ENCODE data around the gene STARD13. TPM values are rescaled to one million over a fixed set of nuclear protein-coding genes. Genes with fewer than 3 reads are reported as not detected.
A peak's percentile ranks its signal among the peaks of the same experiment; 100 is the strongest.

STARD13 gene
- total and polyA plus RNA-seq, 12 donors = 7.1 to 38.3 (median 27.8) TPM

DNA sequence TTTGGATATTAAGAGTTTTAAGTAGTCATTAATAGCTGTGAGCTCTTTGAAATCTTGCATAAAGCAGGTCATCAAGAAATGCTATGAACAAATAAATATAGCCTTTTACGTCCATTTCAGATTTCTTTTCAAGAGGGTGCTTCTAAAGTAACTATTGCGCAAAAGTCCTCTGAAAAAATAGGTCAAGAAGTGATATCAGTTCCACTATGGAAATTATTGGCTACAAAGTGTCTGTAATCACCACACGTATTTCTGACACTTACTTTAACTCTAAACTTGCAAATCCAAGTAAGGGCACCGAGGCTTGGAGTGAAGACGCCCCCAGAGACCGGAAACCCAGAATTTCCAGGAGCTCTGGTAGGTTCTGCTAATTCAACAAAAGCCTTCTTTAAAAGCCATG, 44.9 kb upstream of the STARD13 start:
- ATAC-seq = no peak
- intact Hi-C loops (cut with DNase I) = no loop called here
- Histone ChIP-seq H3K9me3 (no peaks in the 10 kb centered on the region), H3K27me3 (no peaks in the 10 kb centered on the region), H3K4me3 (no peak overlapping the region), H3K36me3 (peaks cover 0 to 4% (median 0%) of the 10 kb centered on the region in 9 donors), H3K27ac (no peak overlapping the region), H3K4me1 (peaks cover 0 to 12% (median 0%) of the 10 kb centered on the region in 9 donors)
- DNase-seq = no peak
- WGBS, 2 donors = 88 to 90% methylated on average over 6 of the region's 6 CpGs
- TF ChIP-seq, protein P1, sequence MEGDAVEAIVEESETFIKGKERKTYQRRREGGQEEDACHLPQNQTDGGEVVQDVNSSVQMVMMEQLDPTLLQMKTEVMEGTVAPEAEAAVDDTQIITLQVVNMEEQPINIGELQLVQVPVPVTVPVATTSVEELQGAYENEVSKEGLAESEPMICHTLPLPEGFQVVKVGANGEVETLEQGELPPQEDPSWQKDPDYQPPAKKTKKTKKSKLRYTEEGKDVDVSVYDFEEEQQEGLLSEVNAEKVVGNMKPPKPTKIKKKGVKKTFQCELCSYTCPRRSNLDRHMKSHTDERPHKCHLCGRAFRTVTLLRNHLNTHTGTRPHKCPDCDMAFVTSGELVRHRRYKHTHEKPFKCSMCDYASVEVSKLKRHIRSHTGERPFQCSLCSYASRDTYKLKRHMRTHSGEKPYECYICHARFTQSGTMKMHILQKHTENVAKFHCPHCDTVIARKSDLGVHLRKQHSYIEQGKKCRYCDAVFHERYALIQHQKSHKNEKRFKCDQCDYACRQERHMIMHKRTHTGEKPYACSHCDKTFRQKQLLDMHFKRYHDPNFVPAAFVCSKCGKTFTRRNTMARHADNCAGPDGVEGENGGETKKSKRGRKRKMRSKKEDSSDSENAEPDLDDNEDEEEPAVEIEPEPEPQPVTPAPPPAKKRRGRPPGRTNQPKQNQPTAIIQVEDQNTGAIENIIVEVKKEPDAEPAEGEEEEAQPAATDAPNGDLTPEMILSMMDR (IDR thresholded peaks at IDR 0.05) = no peak

DNA sequence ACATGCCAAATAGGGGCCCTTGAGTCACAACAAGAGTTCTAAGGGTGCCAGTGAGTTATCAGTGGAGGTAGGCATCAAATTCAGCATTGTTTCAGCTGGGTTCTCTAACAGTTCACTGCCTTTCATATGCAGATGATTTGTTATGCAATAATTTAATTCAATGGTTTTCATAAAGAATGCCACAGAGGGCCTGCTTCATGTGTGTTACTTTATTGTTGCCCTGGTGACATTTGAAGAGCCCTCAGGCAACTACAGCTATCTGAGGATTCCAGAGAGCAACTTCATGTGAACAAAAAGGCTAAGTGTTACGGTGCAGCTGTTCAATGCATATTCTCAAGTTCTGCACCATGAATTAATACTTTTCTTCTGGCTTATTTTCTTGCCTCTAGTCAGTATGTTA, 43.1 kb upstream of the STARD13 start:
- ATAC-seq (no peak), DNase-seq (no peak)
- intact Hi-C loops (cut with DNase I) = no loop called here
- no peaks in the 10 kb centered on the region for H3K27me3 ChIP-seq
- no peak overlapping the region for H3K4me3 ChIP-seq
- TF ChIP-seq, protein P1 (IDR thresholded peaks at IDR 0.05) = no peak
- WGBS, 2 donors = 84 to 88% methylated on average over 1 of the region's 1 CpG
- H3K9me3 ChIP-seq = no peaks in the 10 kb centered on the region
- H3K36me3 ChIP-seq = peaks cover 0 to 2% (median 0%) of the 10 kb centered on the region in 9 donors
- peaks cover 0 to 27% (median 0%) of the 10 kb centered on the region in 9 donors for H3K4me1 ChIP-seq
- no peak overlapping the region for H3K27ac ChIP-seq

DNA sequence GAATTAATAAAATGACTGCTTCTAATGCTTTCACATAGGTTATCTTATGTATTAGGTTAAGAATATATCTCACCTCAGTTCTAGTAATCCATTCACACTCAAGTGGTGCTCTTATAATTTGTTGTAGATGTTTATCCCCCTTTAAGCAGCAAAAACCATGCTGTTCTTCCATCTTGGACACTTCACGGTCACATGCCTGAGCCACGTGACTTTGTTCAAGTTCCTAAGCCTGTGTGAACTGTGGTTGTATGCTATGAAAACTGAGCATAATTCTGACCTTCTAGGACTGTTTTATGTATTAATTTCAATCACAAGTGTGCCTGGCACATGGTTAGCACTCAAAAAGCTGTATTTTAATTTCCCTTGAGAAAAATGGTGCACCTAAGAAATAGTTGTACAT, 41.2 kb upstream of the STARD13 start:
- H3K27me3 ChIP-seq = no peaks in the 10 kb centered on the region
- WGBS, 2 donors = 97% methylated on average over 2 of the region's 2 CpGs

DNA sequence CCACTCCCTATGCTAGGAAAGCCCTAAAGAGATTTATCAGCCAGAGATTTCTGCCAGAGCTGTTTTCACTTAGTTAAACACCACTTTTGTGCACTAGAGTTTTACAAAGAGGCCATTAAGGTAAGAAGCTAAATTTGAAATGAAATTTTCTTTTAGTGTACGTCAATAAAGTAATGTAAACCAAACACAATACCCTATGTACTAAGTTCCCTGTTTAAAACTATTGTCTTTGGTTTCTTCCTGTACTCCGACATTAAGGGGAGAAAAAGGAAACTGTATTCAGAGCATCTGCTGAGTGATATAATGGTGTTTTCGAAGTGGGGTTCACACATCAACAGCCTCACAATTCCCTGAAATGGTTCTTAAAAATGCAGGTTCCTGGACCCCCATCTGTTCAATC, 40.7 kb upstream of the STARD13 start:
- intact Hi-C loops (cut with DNase I) = no loop called here
- H3K4me1 ChIP-seq = peaks cover 0 to 35% (median 5%) of the 10 kb centered on the region in 9 donors
- WGBS, 2 donors = 60 to 72% methylated on average over 3 of the region's 3 CpGs
- H3K4me3 ChIP-seq = no peak overlapping the region
- H3K36me3 ChIP-seq = no peaks in the 10 kb centered on the region
- no peak for DNase-seq
- TF ChIP-seq, protein P1 (IDR thresholded peaks at IDR 0.05) = no peak
- ATAC-seq = no peak
- H3K27me3 ChIP-seq = no peaks in the 10 kb centered on the region
- H3K9me3 ChIP-seq = no peaks in the 10 kb centered on the region
- H3K27ac ChIP-seq = peak overlapping the region in 4 of 10 donors; percentile 18 to 58 (median 36)

More for the DNA sequence above, 41.2 kb upstream of the STARD13 start:
- DNase-seq (no peak), ATAC-seq (no peak)
- H3K4me3 ChIP-seq = no peak overlapping the region
- H3K27ac ChIP-seq = peak overlapping the region in 2 of 10 donors; percentile 38 to 58
- TF ChIP-seq, protein P1 (IDR thresholded peaks at IDR 0.05) = no peak
- H3K4me1 ChIP-seq = peaks cover 0 to 35% (median 5%) of the 10 kb centered on the region in 9 donors
- intact Hi-C loops (cut with DNase I) = no loop called here
- no peaks in the 10 kb centered on the region for H3K36me3 ChIP-seq
- H3K9me3 ChIP-seq = no peaks in the 10 kb centered on the region
